SK-N-SH treated with all-trans-retinoic acid at 6 μM for 48 hours (cell line): ENCODE measurements around the gene DENND2C.

Experiments used
- CREB5 ChIP-seq: fragments of 250-450 bp; sonication (Bioruptor Pico); IDR thresholded peaks from 2 replicates; pipeline ENCODE4 v1.5.1; 2020; ENCODE audit warnings: low read depth, mild to moderate bottlenecking, moderate library complexity
- PPARA ChIP-seq: fragments of 250-450 bp; sonication (Bioruptor Pico); IDR thresholded peaks from 2 replicates; pipeline ENCODE4 v1.5.0; 2020; ENCODE audit warnings: mild to moderate bottlenecking, borderline replicate concordance
- TSHZ2 ChIP-seq: fragments of 250-450 bp; sonication (Bioruptor Pico); IDR thresholded peaks from 2 replicates; pipeline ENCODE4 v1.5.0; 2020; ENCODE audit warnings: mild to moderate bottlenecking, moderate library complexity
- ZFP30 ChIP-seq: fragments of 450-650 bp; formaldehyde crosslinking; IDR thresholded peaks from 2 replicates; pipeline ENCODE4 v1.5.0; 2022; ENCODE audit warnings: mild to moderate bottlenecking, moderate library complexity
- ZNF565 ChIP-seq: fragments of 450-650 bp; formaldehyde crosslinking; conservative IDR thresholded peaks from 2 replicates; pipeline ENCODE4 v1.5.0; 2020; ENCODE audit warnings: low read depth, mild to moderate bottlenecking, moderate library complexity

GRCh38 chr1:114540821-114541220, 129.0 kb downstream of the DENND2C start:
- no peak for TF ChIP-seq ZFP30 (CRISPR knock-in tag)
- TF ChIP-seq PPARA (CRISPR knock-in tag), result no peak
- TF ChIP-seq TSHZ2 (CRISPR knock-in tag), result no peak
- TF ChIP-seq CREB5, result no peak
- no peak for TF ChIP-seq ZNF565 (CRISPR knock-in tag)
